WTC11 (cell line): Measurements from ENCODE around the gene TMPRSS11D. TPM values are rescaled to one million over a fixed set of nuclear protein-coding genes. Genes with fewer than 3 reads are reported as not detected.

Experiments used
- ATAC-seq: fragments of 200-7000 bp; cut with Tn5 transposase; 2 replicates; pipeline ENCODE4 v1.10.0; 2021; ENCODE audit warnings: mild to moderate bottlenecking, moderate library complexity
- CTCF ChIA-PET: fragments of 300-600 bp; sonication (Branson Sonifier 250); formaldehyde crosslinking; loops from one replicate; lab custom pipeline; 2021; ENCODE audit warnings: antibody characterized with exemption; lab: Charles Lee
- POLR2A ChIA-PET: fragments of 350-600 bp; sonication (Branson Sonifier 250); formaldehyde crosslinking; loops from one replicate; lab custom pipeline; 2021; ENCODE audit warnings: antibody characterized with exemption; lab: Charles Lee
- DNase-seq: peaks from one replicate; pipeline ENCODE4 v3.0.0; 2021; ENCODE audit warnings: low spot score
- H3K27ac Mint-ChIP-seq: 2 replicates; pipeline ENCODE4 v1.8.0; 2021; ENCODE audit warnings: mixed read lengths
- H3K27me3 Mint-ChIP-seq: 2 replicates; pipeline ENCODE4 v1.8.0; 2021; ENCODE audit warnings: low read depth, mild to moderate bottlenecking, moderate library complexity, mixed read lengths
- H3K36me3 Mint-ChIP-seq: 2 replicates; pipeline ENCODE4 v1.8.0; 2021; ENCODE audit warnings: mixed read lengths
- H3K4me1 Mint-ChIP-seq: 2 replicates; pipeline ENCODE4 v1.8.0; 2022; ENCODE audit warnings: mixed read lengths
- H3K4me3 Mint-ChIP-seq: 2 replicates; pipeline ENCODE4 v1.8.0; 2021; ENCODE audit warnings: mild to moderate bottlenecking, moderate library complexity, mixed read lengths
- H3K9me3 Mint-ChIP-seq: 2 replicates; pipeline ENCODE4 v1.8.0; 2021; ENCODE audit warnings: mixed read lengths
- ARID4B ChIP-seq: sonication (generic); formaldehyde crosslinking; IDR thresholded peaks from 2 replicates; pipeline ENCODE4 v1.8.0; 2023; ENCODE audit warnings: missing genetic modification reagents, mild to moderate bottlenecking, borderline replicate concordance
- CTCF ChIP-seq: fragments of 200-600 bp; IDR thresholded peaks from 2 replicates; pipeline ENCODE4 v1.8.0; 2022; ENCODE audit warnings: antibody characterized with exemption
- ELF4 ChIP-seq: sonication (generic); formaldehyde crosslinking; IDR thresholded peaks from 2 replicates; pipeline ENCODE4 v1.8.1; 2022; ENCODE audit warnings: low read depth, mild to moderate bottlenecking, moderate library complexity, missing genetic modification reagents
- ERG ChIP-seq: fragments of 250-450 bp; sonication (Bioruptor Pico); IDR thresholded peaks from 2 replicates; pipeline ENCODE4 v1.8.0; 2021; ENCODE audit warnings: mild to moderate bottlenecking
- FOXJ3 ChIP-seq: sonication (generic); formaldehyde crosslinking; IDR thresholded peaks from 2 replicates; pipeline ENCODE4 v1.9.0; 2021; ENCODE audit warnings: missing genetic modification reagents, mild to moderate bottlenecking, borderline replicate concordance
- NFE2L1 ChIP-seq: sonication (generic); formaldehyde crosslinking; IDR thresholded peaks from 2 replicates; pipeline ENCODE4 v1.8.1; 2023; ENCODE audit warnings: missing genetic modification reagents
- NR2C2 ChIP-seq: sonication (generic); formaldehyde crosslinking; IDR thresholded peaks from 2 replicates; pipeline ENCODE4 v1.8.0; 2022; ENCODE audit warnings: mild to moderate bottlenecking, missing genetic modification reagents
- NR3C1 ChIP-seq: sonication (generic); formaldehyde crosslinking; conservative IDR thresholded peaks from 2 replicates; pipeline ENCODE4 v1.8.1; 2023; ENCODE audit warnings: low read depth, mild to moderate bottlenecking, missing genetic modification reagents
- OVOL2 ChIP-seq: fragments of 250-450 bp; sonication (Bioruptor Pico); IDR thresholded peaks from 2 replicates; pipeline ENCODE4 v1.9.0; 2021; ENCODE audit warnings: mild to moderate bottlenecking, borderline replicate concordance
- STAT6 ChIP-seq: sonication (generic); formaldehyde crosslinking; conservative IDR thresholded peaks from 2 replicates; pipeline ENCODE4 v1.8.1; 2023; ENCODE audit warnings: mild to moderate bottlenecking, low read depth, missing genetic modification reagents, moderate library complexity
- ZBTB21 ChIP-seq: sonication (generic); formaldehyde crosslinking; IDR thresholded peaks from 2 replicates; pipeline ENCODE4 v1.8.1; 2023; ENCODE audit warnings: mild to moderate bottlenecking, missing genetic modification reagents, borderline replicate concordance
- ZMAT4 ChIP-seq: fragments of 250-450 bp; sonication (Bioruptor Pico); IDR thresholded peaks from 2 replicates; pipeline ENCODE4 v1.9.0; 2021; ENCODE audit warnings: mild to moderate bottlenecking
- ZNF138 ChIP-seq: sonication (generic); formaldehyde crosslinking; conservative IDR thresholded peaks from 2 replicates; pipeline ENCODE4 v1.8.1; 2022; ENCODE audit warnings: mild to moderate bottlenecking, moderate library complexity, missing genetic modification reagents
- ZNF219 ChIP-seq: sonication (generic); formaldehyde crosslinking; IDR thresholded peaks from 2 replicates; pipeline ENCODE4 v1.8.0; 2023; ENCODE audit warnings: missing genetic modification reagents, mild to moderate bottlenecking, borderline replicate concordance
- ZNF423 ChIP-seq: fragments of 250-450 bp; sonication (Bioruptor Pico); IDR thresholded peaks from 2 replicates; pipeline ENCODE4 v2.1.2; 2022; ENCODE audit warnings: mild to moderate bottlenecking, moderate library complexity
- ZNF532 ChIP-seq: fragments of 250-450 bp; sonication (Bioruptor Pico); IDR thresholded peaks from 2 replicates; pipeline ENCODE4 v1.9.0; 2021; ENCODE audit warnings: mild to moderate bottlenecking, borderline replicate concordance
- total RNA-seq: library from RNA; stranded (reverse); gene quantifications from 3 replicates; pipeline ENCODE4 v1.2.3, GENCODE V29; 2021

TMPRSS11D gene
- total RNA-seq, 1 experiment from 2014 or later: not detected

DNA sequence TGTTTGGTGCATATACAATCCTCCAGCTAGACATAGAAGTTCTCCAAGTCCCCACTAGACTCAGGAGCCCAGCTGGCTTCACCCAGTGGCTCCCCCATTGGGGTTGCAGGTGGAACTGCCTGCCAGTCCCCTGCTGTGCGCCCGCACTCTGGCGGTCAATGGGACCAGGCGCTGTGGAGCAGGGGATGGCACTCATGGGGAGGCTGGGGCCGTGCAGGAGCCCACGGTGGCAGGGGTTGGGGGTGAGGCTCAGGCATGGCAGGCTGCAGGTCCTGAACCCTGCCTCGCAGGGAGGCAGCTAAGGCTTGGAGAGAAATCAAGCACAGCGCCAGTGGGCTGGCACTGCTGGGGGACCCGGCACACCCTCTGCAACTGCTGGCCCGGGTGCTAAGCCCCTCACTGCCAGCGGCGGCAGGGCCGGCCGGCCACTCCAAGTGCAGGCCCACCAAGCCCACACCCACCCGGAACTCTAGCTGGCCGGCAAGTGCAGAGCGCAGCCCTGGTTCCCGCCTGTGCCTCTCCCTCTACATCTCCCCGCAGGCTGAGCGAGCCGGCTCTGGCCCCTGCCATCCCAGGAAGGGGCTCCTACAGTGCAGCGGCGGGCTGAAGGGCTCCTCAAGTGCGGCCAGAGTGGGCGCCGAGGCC is 12.7 kb upstream of the TMPRSS11D start (continued):
- TF ChIP-seq STAT6 (CRISPR knock-in tag): no peak

- CTCF ChIA-PET: no interaction called here
- ATAC-seq (no peak), DNase-seq (no peak)
- H3K27ac Mint-ChIP-seq: no peak overlapping the region
- H3K27me3 Mint-ChIP-seq: no peaks in the 10 kb centered on the region
- no peaks in the 10 kb centered on the region for H3K36me3 Mint-ChIP-seq
- POLR2A ChIA-PET: no interaction called here
- H3K4me1 Mint-ChIP-seq: peaks cover 7% of the 10 kb centered on the region
- no peak overlapping the region for H3K4me3 Mint-ChIP-seq
- TF ChIP-seq ZBTB21 (CRISPR knock-in tag): no peak
- H3K9me3 Mint-ChIP-seq: peaks cover 10% of the 10 kb centered on the region
Measured at GRCh38 chr4:67894659-67895058, 10.9 kb upstream of the TMPRSS11D start.

- DNase-seq: peak; percentile 26
- H3K36me3 Mint-ChIP-seq: no peaks in the 10 kb centered on the region
- peak; percentile 98 for ATAC-seq
- H3K4me3 Mint-ChIP-seq: no peak overlapping the region
- POLR2A ChIA-PET: no interaction called here
- peaks cover 7% of the 10 kb centered on the region for H3K4me1 Mint-ChIP-seq
- CTCF ChIA-PET: interaction anchor here (0.6 to 1.7 kb wide), 11 partner anchors 14 to 380 kb away, joined by 3 to 17 read pairs (median 4); no protein-coding TSS in a partner anchor
- no peaks in the 10 kb centered on the region for H3K27me3 Mint-ChIP-seq
- peaks cover 10% of the 10 kb centered on the region for H3K9me3 Mint-ChIP-seq
- H3K27ac Mint-ChIP-seq: no peak overlapping the region
- TF ChIP-seq ZNF219 (CRISPR knock-in tag) (no peak), ZNF532 (CRISPR knock-in tag) (no peak), ZNF138 (CRISPR knock-in tag) (no peak), ELF4 (CRISPR knock-in tag) (no peak), NFE2L1 (CRISPR knock-in tag) (no peak), OVOL2 (CRISPR knock-in tag) (no peak), ERG (no peak), ZMAT4 (no peak), CTCF (no peak), ZBTB21 (CRISPR knock-in tag) (no peak), FOXJ3 (no peak), ZNF423 (CRISPR knock-in tag) (no peak; the same call in 1 of the 2 replicates), NR2C2 (no peak), NR3C1 (CRISPR knock-in tag) (no peak), ARID4B (CRISPR knock-in tag) (no peak)
Measured at GRCh38 chr4:67892905-67893304, 9.1 kb upstream of the TMPRSS11D start.
